NCI-H2107 treated with DMSO at 0.1 percent for 48 hours (cell line): ENCODE data around the gene SUDS3.
"Not testable (repeated sequence)": the region's sequence is repeated elsewhere in the genome, so short reads cannot be mapped to it uniquely, and the experiment has no call there.

Experiments
- DNase-seq: peaks from one replicate; lab custom pipeline; 2025; ENCODE audit not compliant: unreplicated experiment; lab: John Stamatoyannopoulos, UW

The SUDS3 gene

GRCh38 chr12:118376089-118377020, at the start of gene SUDS3:
TSS of gene SUDS3 (plus strand) at chr12:118376555. CDS start at chr12:118376692, 137 bp downstream.
- DNase-seq, result peak; percentile 90

- no peak for DNase-seq
Observed at GRCh38 chr12:118326991-118327390, 49.4 kb upstream of the SUDS3 start.

- DNase-seq, result no peak
Observed at GRCh38 chr12:118327391-118327790, 49.0 kb upstream of the SUDS3 start.

GRCh38 chr12:118328486-118329330, 47.6 kb upstream of the SUDS3 start:
- DNase-seq, result no peak

- DNase-seq, result no peak
Observed at GRCh38 chr12:118330421-118331018, 45.8 kb upstream of the SUDS3 start.

GRCh38 chr12:118332511-118332910, 43.8 kb upstream of the SUDS3 start:
- no peak for DNase-seq

GRCh38 chr12:118334241-118334640, 42.1 kb upstream of the SUDS3 start:
- DNase-seq, result no peak

GRCh38 chr12:118334939-118335567, 41.3 kb upstream of the SUDS3 start:
- no peak for DNase-seq

- DNase-seq, result no peak
Observed at GRCh38 chr12:118336123-118336522, 40.2 kb upstream of the SUDS3 start.

- no peak for DNase-seq
Observed at GRCh38 chr12:118337194-118337838, 39.0 kb upstream of the SUDS3 start.

- no peak for DNase-seq
Observed at GRCh38 chr12:118342090-118342489, 34.3 kb upstream of the SUDS3 start.

GRCh38 chr12:118344829-118345228, 31.5 kb upstream of the SUDS3 start:
- DNase-seq, result no peak

GRCh38 chr12:118345355-118345754, 31.0 kb upstream of the SUDS3 start:
- DNase-seq, result no peak

GRCh38 chr12:118346895-118347294, 29.5 kb upstream of the SUDS3 start:
- no peak for DNase-seq

GRCh38 chr12:118347916-118348315, 28.4 kb upstream of the SUDS3 start:
- DNase-seq, result no peak

GRCh38 chr12:118350908-118351559, 25.3 kb upstream of the SUDS3 start:
- DNase-seq, result no peak

GRCh38 chr12:118353721-118354120, 22.6 kb upstream of the SUDS3 start:
- no peak for DNase-seq

GRCh38 chr12:118354503-118354902, 21.9 kb upstream of the SUDS3 start:
- not testable (repeated sequence) for DNase-seq

GRCh38 chr12:118354903-118355302, 21.5 kb upstream of the SUDS3 start:
- no peak for DNase-seq

GRCh38 chr12:118355843-118356242, 20.5 kb upstream of the SUDS3 start:
- no peak for DNase-seq
